ENCODE results near the gene CTNNBIP1. TPM values are rescaled to one million over a fixed set of nuclear protein-coding genes. Genes with fewer than 3 reads are reported as not detected.

The CTNNBIP1 gene
- total RNA-seq, 1 experiment from 2014 or later = 31.3 TPM

- no peak for TF ChIP-seq POLR2A (IDR thresholded peaks at IDR 0.05; ENCODE audit: borderline replicate concordance, extremely low read depth, insufficient read depth, insufficient read length)
- peak; percentile 52; the same call in 1 of the 2 replicates for TF ChIP-seq MAX (IDR thresholded peaks at IDR 0.05)
- no peak; the same call in 1 of the 2 replicates for TF ChIP-seq RAD21 (IDR thresholded peaks at IDR 0.05; ENCODE audit: low read depth)
- peak; percentile 74 for TF ChIP-seq SIN3A (IDR thresholded peaks at IDR 0.05; ENCODE audit: low read depth)
- no peak for TF ChIP-seq ELF1 (IDR thresholded peaks at IDR 0.05; ENCODE audit: borderline replicate concordance, low read depth)
- TF ChIP-seq, protein P1, sequence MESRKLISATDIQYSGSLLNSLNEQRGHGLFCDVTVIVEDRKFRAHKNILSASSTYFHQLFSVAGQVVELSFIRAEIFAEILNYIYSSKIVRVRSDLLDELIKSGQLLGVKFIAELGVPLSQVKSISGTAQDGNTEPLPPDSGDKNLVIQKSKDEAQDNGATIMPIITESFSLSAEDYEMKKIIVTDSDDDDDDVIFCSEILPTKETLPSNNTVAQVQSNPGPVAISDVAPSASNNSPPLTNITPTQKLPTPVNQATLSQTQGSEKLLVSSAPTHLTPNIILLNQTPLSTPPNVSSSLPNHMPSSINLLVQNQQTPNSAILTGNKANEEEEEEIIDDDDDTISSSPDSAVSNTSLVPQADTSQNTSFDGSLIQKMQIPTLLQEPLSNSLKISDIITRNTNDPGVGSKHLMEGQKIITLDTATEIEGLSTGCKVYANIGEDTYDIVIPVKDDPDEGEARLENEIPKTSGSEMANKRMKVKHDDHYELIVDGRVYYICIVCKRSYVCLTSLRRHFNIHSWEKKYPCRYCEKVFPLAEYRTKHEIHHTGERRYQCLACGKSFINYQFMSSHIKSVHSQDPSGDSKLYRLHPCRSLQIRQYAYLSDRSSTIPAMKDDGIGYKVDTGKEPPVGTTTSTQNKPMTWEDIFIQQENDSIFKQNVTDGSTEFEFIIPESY (IDR thresholded peaks at IDR 0.05; ENCODE audit: extremely low read depth, insufficient replicate concordance, low read length) = peak; percentile 45
- TF ChIP-seq YY1 (IDR thresholded peaks at IDR 0.05; ENCODE audit: extremely low read depth, insufficient replicate concordance, low read depth, low read length) = no peak
- TF ChIP-seq EGR1 (IDR thresholded peaks at IDR 0.05; ENCODE audit: low read depth) = peak; percentile 76
- peak; percentile 74 for TF ChIP-seq POLR2AphosphoS5 (IDR thresholded peaks at IDR 0.05; ENCODE audit: low read depth, low read length)
- peak; percentile 70 for TF ChIP-seq SP1 (IDR thresholded peaks at IDR 0.05; ENCODE audit: low read depth)
- TF ChIP-seq FOSL1 (IDR thresholded peaks at IDR 0.05; ENCODE audit: low read depth) = peak; percentile 87
- TF ChIP-seq, protein P2, sequence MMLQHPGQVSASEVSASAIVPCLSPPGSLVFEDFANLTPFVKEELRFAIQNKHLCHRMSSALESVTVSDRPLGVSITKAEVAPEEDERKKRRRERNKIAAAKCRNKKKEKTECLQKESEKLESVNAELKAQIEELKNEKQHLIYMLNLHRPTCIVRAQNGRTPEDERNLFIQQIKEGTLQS (IDR thresholded peaks at IDR 0.05) = no peak
- peak; percentile 83 for TF ChIP-seq JUND (IDR thresholded peaks at IDR 0.05)
- H3K79me2 ChIP-seq (ENCODE audit: insufficient read depth, low read length) = no peaks in the 10 kb centered on the region
- H2AFZ ChIP-seq (ENCODE audit: low read depth, low read length, poor library complexity, severe bottlenecking) = no peak overlapping the region
- H4K20me1 ChIP-seq (ENCODE audit: insufficient read depth) = no peaks in the 10 kb centered on the region
- peak overlapping the region; percentile 30 for H3K9ac ChIP-seq (ENCODE audit: low read length)
- ChIA-PET POLR2A (interaction anchor here (1.0 to 1.6 kb wide), 3 partner anchors 10 to 21 kb away, joined by 3 to 4 read pairs (median 4); no protein-coding TSS in a partner anchor), RAD21 (ENCODE audit: low non-redundant PET in 1 of 2, low total read pairs in 2 of 2, uncharacterized antibody in 2 of 2, unreplicated experiment in 2 of 2) (no interaction called here), CTCF (interaction anchor here (0.7 to 0.8 kb wide), 2 partner anchors 14 to 24 kb away, joined by 3 to 4 read pairs; no protein-coding TSS in a partner anchor)
- peaks cover 60 to 83% of the 10 kb centered on the region in 2 experiments for H3K4me1 ChIP-seq (ENCODE audit: control insufficient read depth in 1 of 2, insufficient read depth in 2 of 2, low read length in 2 of 2)
- intact Hi-C loops (cut with micrococcal nuclease) = no loop called here
- H3K27me3 ChIP-seq (ENCODE audit: insufficient read depth, low read length) = no peaks in the 10 kb centered on the region
- ATAC-seq = peak; percentile 77
- peak; percentile 87 for DNase-seq (ENCODE audit: low read depth, low spot score)
- H3K36me3 ChIP-seq (ENCODE audit: control insufficient read depth in 1 of 2, insufficient read depth in 2 of 2, low read length in 2 of 2) = no peaks in the 10 kb centered on the region
- H3K27ac ChIP-seq (ENCODE audit: low read depth, low read length) = peak overlapping the region; percentile 90
- no peaks in the 10 kb centered on the region for H3K9me2 ChIP-seq (ENCODE audit: insufficient read depth)
- no TSS peak for BruUV-seq (replicated peaks)
- no peaks in the 10 kb centered on the region for H3K9me3 ChIP-seq (ENCODE audit: control insufficient read depth in 1 of 2, insufficient read depth in 1 of 2, low read depth in 1 of 2, low read length in 2 of 2)
- H3K4me3 ChIP-seq (replicated peaks in 1 of 2; ENCODE audit: low read depth in 1 of 2, low read length in 2 of 2) = peak overlapping the region in 1 of 2 experiments; percentile 34; a peak in 2 of 4 replicates
- peak overlapping the region; percentile 72 for H3K4me2 ChIP-seq (ENCODE audit: low read length)
Observed at GRCh38 chr1:9890224-9890731, 19.8 kb downstream of the CTNNBIP1 start.

Measured in HCT116 (cell line).